H9 (cell line): ENCODE results near the gene CFHR5. TPM values are rescaled to one million over a fixed set of nuclear protein-coding genes. Genes with fewer than 3 reads are reported as not detected.

Experiments
- DNase-seq: peaks from one replicate; pipeline ENCODE4 v3.0.0-alpha.2; 2017
- H2AFZ ChIP-seq: one replicate; pipeline ENCODE4 v1.6.1; 2013; ENCODE audit warnings: mild to moderate bottlenecking, low read length, control low read depth, moderate library complexity
- H2AK5ac ChIP-seq: 2 replicates; pipeline ENCODE4 v1.6.1; 2013; ENCODE audit warnings: low read length, control low read depth, mixed read lengths; ENCODE audit not compliant: insufficient read length
- H2BK120ac ChIP-seq: one replicate; pipeline ENCODE4 v1.6.1; 2013; ENCODE audit warnings: low read depth, mild to moderate bottlenecking, low read length, control low read depth, inconsistent platforms; ENCODE audit not compliant: poor library complexity, severe bottlenecking
- H2BK12ac ChIP-seq: 2 replicates; pipeline ENCODE4 v1.6.1; 2013; ENCODE audit warnings: low read length, control low read depth, mixed read lengths, low read depth; ENCODE audit not compliant: insufficient read length
- H2BK15ac ChIP-seq: 2 replicates; pipeline ENCODE4 v1.6.1; 2013; ENCODE audit warnings: low read depth, low read length, control low read depth
- H2BK20ac ChIP-seq: one replicate; pipeline ENCODE4 v1.6.1; 2013; ENCODE audit warnings: low read depth, mild to moderate bottlenecking, low read length, control low read depth, inconsistent platforms; ENCODE audit not compliant: poor library complexity, severe bottlenecking
- H2BK5ac ChIP-seq: 2 replicates; pipeline ENCODE4 v1.6.1; 2013; ENCODE audit warnings: low read length, control low read depth, mixed read lengths; ENCODE audit not compliant: insufficient read length
- H3K14ac ChIP-seq: 2 replicates; pipeline ENCODE4 v1.6.1; 2013; ENCODE audit warnings: low read length, control low read depth; ENCODE audit not compliant: insufficient read depth
- H3K18ac ChIP-seq: 2 replicates; pipeline ENCODE4 v1.6.1; 2013; ENCODE audit warnings: low read depth, mild to moderate bottlenecking, mixed read lengths, low read length, control low read depth; ENCODE audit not compliant: insufficient read length
- H3K23ac ChIP-seq: 2 replicates; pipeline ENCODE4 v1.6.1; 2013; ENCODE audit warnings: low read length, control low read depth, mixed read lengths, low read depth; ENCODE audit not compliant: insufficient read length
- H3K23me2 ChIP-seq: 2 replicates; pipeline ENCODE4 v1.6.1; 2013; ENCODE audit warnings: low read depth, mild to moderate bottlenecking, mixed read lengths, low read length, control low read depth; ENCODE audit not compliant: insufficient read length, poor library complexity, severe bottlenecking
- H3K27ac ChIP-seq: 2 replicates; pipeline ENCODE4 v1.5.1; 2013; ENCODE audit warnings: low read length, control low read depth, mixed read lengths, low read depth; ENCODE audit not compliant: insufficient read length
- H3K27me3 ChIP-seq: 2 replicates; pipeline ENCODE4 v1.6.1; 2013; ENCODE audit warnings: low read length, control low read depth, inconsistent platforms; ENCODE audit not compliant: insufficient read depth
- H3K4ac ChIP-seq: 2 replicates; pipeline ENCODE4 v1.6.1; 2013; ENCODE audit warnings: low read depth, mild to moderate bottlenecking, control low read depth, inconsistent platforms, low read length, moderate library complexity
- H3K4me1 ChIP-seq: 2 replicates; pipeline ENCODE4 v1.6.1; 2013; ENCODE audit warnings: low read length, control low read depth, inconsistent platforms; ENCODE audit not compliant: insufficient read depth
- H3K4me2 ChIP-seq: 2 replicates; pipeline ENCODE4 v1.6.1; 2013; ENCODE audit warnings: low read length, control low read depth, mixed read lengths; ENCODE audit not compliant: insufficient read length, insufficient read depth
- H3K56ac ChIP-seq: 2 replicates; pipeline ENCODE4 v1.6.1; 2013; ENCODE audit warnings: low read depth, mild to moderate bottlenecking, mixed read lengths, low read length, control low read depth; ENCODE audit not compliant: insufficient read length
- H3K79me1 ChIP-seq: 2 replicates; pipeline ENCODE4 v1.6.1; 2013; ENCODE audit warnings: low read depth, mild to moderate bottlenecking, moderate library complexity, low read length, control low read depth, inconsistent platforms; ENCODE audit not compliant: insufficient read depth, poor library complexity, severe bottlenecking
- H3K79me2 ChIP-seq: 2 replicates; pipeline ENCODE4 v1.6.1; 2013; ENCODE audit warnings: low read length, control low read depth, inconsistent platforms; ENCODE audit not compliant: insufficient read depth
- H3K9ac ChIP-seq: 2 replicates; pipeline ENCODE4 v1.6.1; 2013; ENCODE audit warnings: low read length, control low read depth, mixed read lengths; ENCODE audit not compliant: insufficient read length; ENCODE audit errors: extremely low read depth
- H3K9me3 ChIP-seq: one replicate; pipeline ENCODE4 v1.6.1; 2013; ENCODE audit warnings: low read depth, low read length, inconsistent platforms; ENCODE audit not compliant: control insufficient read depth
- H3T11ph ChIP-seq: one replicate; pipeline ENCODE4 v1.6.1; 2013; ENCODE audit warnings: mild to moderate bottlenecking, low read length, control low read depth, inconsistent platforms
- H4K20me1 ChIP-seq: one replicate; pipeline ENCODE4 v1.6.1; 2013; ENCODE audit not compliant: control insufficient read depth, insufficient read length, insufficient read depth
- H4K5ac ChIP-seq: 2 replicates; pipeline ENCODE4 v1.6.1; 2013; ENCODE audit warnings: low read depth, mild to moderate bottlenecking, mixed read lengths, low read length, control low read depth; ENCODE audit not compliant: insufficient read length
- H4K8ac ChIP-seq: replicated peaks from 2 replicates; pipeline ENCODE4 v1.6.1; 2013; ENCODE audit warnings: low read length, control low read depth, mixed read lengths, low read depth; ENCODE audit not compliant: insufficient read length
- H4K91ac ChIP-seq: 2 replicates; pipeline ENCODE4 v1.6.1; 2013; ENCODE audit warnings: low read depth, mild to moderate bottlenecking, moderate library complexity, mixed read lengths, low read length, control low read depth; ENCODE audit not compliant: insufficient read length
- H3K27ac Mint-ChIP-seq, 3 experiments: 2 replicates in 2 of 3; 3 replicates in 1 of 3; pipeline ENCODE4 v1.8.0; 2020 to 2021; ENCODE audit warnings: mixed read lengths in 3 of 3, mild to moderate bottlenecking in 1 of 3, moderate library complexity in 1 of 3
- H3K27me3 Mint-ChIP-seq: 2 replicates; pipeline ENCODE4 v1.8.0; 2021; ENCODE audit warnings: low read depth, mild to moderate bottlenecking, moderate library complexity, mixed read lengths
- H3K36me3 Mint-ChIP-seq, 3 experiments: 2 replicates in 2 of 3; 3 replicates in 1 of 3; pipeline ENCODE4 v1.8.0; 2020 to 2021; ENCODE audit warnings: low read depth in 3 of 3, mixed read lengths in 3 of 3; ENCODE audit not compliant: insufficient read depth in 1 of 3
- H3K4me1 Mint-ChIP-seq, 2 experiments: 2 replicates each; pipeline ENCODE4 v1.8.0; 2020; ENCODE audit warnings: mixed read lengths in 2 of 2
- H3K4me3 Mint-ChIP-seq, 2 experiments: 2 replicates in 1 of 2; 3 replicates in 1 of 2; pipeline ENCODE4 v1.8.0; 2020 to 2021; ENCODE audit warnings: mild to moderate bottlenecking in 2 of 2, mixed read lengths in 2 of 2, moderate library complexity in 1 of 2
- H3K9me3 Mint-ChIP-seq, 2 experiments: 2 replicates in 1 of 2; 3 replicates in 1 of 2; pipeline ENCODE4 v1.8.0; 2020; ENCODE audit warnings: mild to moderate bottlenecking in 2 of 2, mixed read lengths in 2 of 2, moderate library complexity in 1 of 2
- CTCF ChIP-seq: fragments of 200-600 bp; sonication (generic); conservative IDR thresholded peaks from 3 replicates; pipeline ENCODE4 v1.8.0; 2021; ENCODE audit warnings: antibody characterized with exemption, mild to moderate bottlenecking
- WGBS: extraction: QIAGEN DNeasy Blood & Tissue Kit; methylation state at CpG from one replicate; pipeline ENCODE4 v1.1.7; 2013; ENCODE audit warnings: missing lambda C conversion rate, low lambda C conversion rate, mixed read lengths; ENCODE audit not compliant: insufficient read length; ENCODE audit errors: extremely low coverage; 5-methylcytosine and 5-hydroxymethylcytosine counted together
- total RNA-seq: library from RNA; stranded (reverse); gene quantifications from 2 replicates; pipeline ENCODE4 v1.2.1, GENCODE V29; 2021

Gene CFHR5
- total RNA-seq, 1 experiment from 2014 or later = not detected

DNA sequence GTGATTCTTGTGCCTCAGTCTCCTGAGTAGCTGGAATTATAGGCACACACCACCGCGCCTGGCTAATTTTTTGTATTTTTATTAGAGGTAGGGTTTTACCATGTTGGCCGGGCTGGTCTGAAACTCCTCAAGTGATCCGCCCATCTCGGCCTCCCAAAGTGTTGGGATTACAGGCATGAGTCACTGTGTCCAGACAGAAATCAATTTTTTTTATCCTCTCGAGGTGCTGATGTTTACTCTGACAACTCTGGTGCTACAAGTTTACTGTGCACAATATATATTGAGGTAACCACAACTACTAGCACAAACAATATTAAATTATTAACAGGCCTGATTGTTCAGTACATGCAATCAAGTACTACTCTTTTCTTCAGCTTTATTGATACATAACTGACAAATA lies 50.0 kb downstream of the CFHR5 start:
- H2AFZ ChIP-seq = no peak overlapping the region
- no peaks in the 10 kb centered on the region for H3K27me3 Mint-ChIP-seq

More for the DNA sequence above, 50.0 kb downstream of the CFHR5 start:
- no peak overlapping the region for H4K5ac ChIP-seq
- H2BK20ac ChIP-seq = no peak overlapping the region
- no peak for DNase-seq
- Mint-ChIP-seq H3K27ac (no peak overlapping the region), H3K9me3 (peaks cover 0 to 6% of the 10 kb centered on the region in 2 experiments; a peak in 2 of 5 replicates), H3K36me3 (no peaks in the 10 kb centered on the region; a peak in 3 of 7 replicates), H3K4me1 (peaks cover under 1 to 2% of the 10 kb centered on the region in 2 experiments), H3K4me3 (no peak overlapping the region)
- no peak overlapping the region for H3K4ac ChIP-seq
- H2BK5ac ChIP-seq = no peak overlapping the region
- H3K79me2 ChIP-seq = no peaks in the 10 kb centered on the region
- no peak overlapping the region for H3K56ac ChIP-seq
- H3K27ac ChIP-seq = no peak overlapping the region
- H3K14ac ChIP-seq = no peak overlapping the region
- H3K4me1 ChIP-seq = no peaks in the 10 kb centered on the region
- no peak overlapping the region for H3K9ac ChIP-seq
- no CpG with 5 or more reads among the region's 6 CpGs for WGBS
- no peak overlapping the region for H4K8ac ChIP-seq
- no peaks in the 10 kb centered on the region for H3K79me1 ChIP-seq
- no peaks in the 10 kb centered on the region for H3K23me2 ChIP-seq
- H3K9me3 ChIP-seq = no peaks in the 10 kb centered on the region
- no peak overlapping the region for H2BK12ac ChIP-seq
- H3K27me3 ChIP-seq = no peaks in the 10 kb centered on the region
- H2BK15ac ChIP-seq = no peak overlapping the region
- no peak overlapping the region for H3K4me2 ChIP-seq
- no peak overlapping the region for H4K91ac ChIP-seq
- no peak overlapping the region for H3T11ph ChIP-seq
- H4K20me1 ChIP-seq = no peaks in the 10 kb centered on the region
- TF ChIP-seq CTCF = no peak
- no peak overlapping the region for H2AK5ac ChIP-seq
- no peak overlapping the region for H3K18ac ChIP-seq
- no peak overlapping the region for H2BK120ac ChIP-seq
- no peak overlapping the region for H3K23ac ChIP-seq
